NCI-H1694 (cell line): Measurements from ENCODE around the gene ARHGEF9.
"Not testable (repeated sequence)": the region's sequence is repeated elsewhere in the genome, so short reads cannot be mapped to it uniquely, and the experiment has no call there.

Experiments used
- DNase-seq: peaks from one replicate; lab custom pipeline; 2025; lab: John Stamatoyannopoulos, UW

Gene ARHGEF9

DNA sequence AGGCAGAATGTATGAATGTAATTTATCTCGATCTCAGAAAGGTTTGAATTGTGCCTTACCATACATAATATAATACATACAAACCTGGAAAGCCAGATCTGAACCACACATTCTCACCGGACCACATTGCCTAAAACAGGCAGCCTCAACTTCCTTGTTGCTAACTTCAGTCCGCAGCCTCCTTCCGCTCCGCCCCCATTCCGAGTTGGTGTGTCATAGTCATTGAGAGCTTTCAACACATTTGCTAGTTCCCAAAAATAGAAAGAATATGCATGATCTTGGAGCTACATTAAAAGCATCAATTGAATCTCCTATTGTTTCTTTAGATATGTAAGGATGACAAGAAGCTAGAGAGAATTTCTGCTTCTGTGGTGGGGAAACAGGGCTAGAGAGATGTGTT lies 127.2 kb downstream of the ARHGEF9 start:
- no peak for DNase-seq

DNA sequence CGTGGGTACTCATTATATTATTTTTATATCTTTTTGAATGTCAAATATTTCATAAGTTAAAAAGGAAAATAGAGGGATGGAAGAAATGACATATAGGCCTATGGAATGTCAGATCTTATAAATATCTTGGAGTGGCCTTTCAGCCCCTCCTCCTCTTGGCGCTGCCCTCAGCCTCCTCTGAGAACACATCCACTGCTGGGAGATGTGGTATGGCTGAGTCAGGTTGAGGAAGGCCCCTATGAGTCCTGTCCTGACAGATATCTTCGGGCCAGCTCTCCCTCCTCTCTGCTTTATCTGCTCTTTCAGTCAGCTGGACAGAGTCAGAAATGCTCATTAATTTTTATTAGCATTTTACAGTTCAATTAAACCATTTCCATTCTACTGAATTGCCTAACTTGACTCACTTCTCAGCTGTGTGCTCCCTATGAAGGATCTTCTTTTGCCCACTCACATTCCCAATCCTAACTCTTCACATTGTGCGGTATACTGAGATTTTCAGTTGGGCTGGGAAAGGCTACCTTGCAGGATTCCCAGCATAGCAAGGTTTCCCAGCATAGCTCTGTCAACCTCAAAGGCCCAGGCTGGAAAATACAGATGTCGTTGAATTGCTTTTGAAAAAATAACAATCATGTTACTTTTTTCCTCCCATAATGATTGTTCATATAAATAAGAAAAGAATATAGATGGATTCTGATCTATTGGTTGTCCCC lies 128.0 kb downstream of the ARHGEF9 start:
- no peak for DNase-seq

DNA sequence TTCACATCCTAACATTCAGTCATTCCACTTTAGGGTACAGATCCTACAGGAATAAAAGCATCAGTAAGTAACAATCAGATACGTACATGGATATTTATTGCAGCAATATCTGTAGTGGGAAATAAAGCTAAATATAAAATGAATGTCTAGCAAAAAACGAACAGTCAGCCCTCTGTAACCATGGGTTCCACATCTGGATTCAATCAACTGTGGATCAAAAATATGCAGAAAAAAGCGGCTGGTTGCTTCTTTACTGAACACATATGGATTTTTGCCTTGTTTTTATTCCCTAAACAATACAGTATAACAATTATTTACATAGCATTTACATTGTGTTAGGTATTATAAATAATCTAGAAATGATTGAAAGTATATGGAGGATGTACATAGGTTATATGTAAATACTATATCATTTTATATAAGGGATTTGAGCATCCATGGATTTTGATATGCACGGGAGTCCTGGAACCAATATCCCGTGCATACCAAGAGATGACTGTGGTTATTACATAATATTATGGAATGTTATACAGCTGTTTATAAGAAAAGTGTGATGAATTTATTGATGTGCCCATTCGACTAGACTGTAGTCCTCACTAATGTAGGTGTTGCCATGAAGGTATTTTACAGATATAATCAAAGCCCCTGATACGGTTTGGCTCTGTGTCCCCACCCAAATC lies 132.8 kb downstream of the ARHGEF9 start:
- no peak for DNase-seq

DNA sequence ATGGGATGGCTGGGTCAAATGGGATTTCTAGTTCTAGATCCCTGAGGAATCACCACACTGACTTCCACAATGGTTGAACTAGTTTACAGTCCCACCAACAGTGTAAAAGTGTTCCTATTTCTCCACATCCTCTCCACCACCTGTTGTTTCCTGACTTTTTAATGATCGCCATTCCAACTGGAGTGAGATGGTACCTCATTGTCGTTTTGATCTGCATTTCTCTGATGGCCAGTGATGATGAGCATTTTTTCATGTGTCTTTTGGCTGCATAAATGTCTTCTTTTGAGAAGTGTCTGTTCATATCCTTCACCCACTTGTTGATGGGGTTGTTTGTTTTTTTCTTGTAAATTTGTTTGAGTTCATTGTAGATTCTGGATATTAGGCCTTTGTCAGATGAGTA lies 139.3 kb downstream of the ARHGEF9 start:
- DNase-seq: not testable (repeated sequence)

DNA sequence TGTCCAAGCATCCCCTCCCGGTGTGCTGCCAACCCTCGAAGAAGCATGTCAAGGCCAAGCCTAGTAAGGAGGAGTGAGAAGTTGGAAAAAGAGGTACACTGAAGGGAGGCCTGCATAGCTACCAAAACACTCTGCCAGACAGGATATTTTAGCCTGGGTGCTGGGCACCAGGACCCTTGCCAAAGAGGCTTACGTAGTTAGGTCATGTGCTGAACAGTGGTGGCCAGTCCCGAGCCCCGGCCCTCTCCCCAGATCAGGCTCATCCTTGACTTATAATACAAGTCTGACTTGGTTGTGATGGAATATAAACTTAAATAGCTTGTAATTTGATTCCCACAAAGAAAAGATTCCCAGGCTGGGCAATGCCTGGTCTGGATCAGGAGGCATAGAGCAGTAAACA lies 149.3 kb downstream of the ARHGEF9 start:
- no peak for DNase-seq

DNA sequence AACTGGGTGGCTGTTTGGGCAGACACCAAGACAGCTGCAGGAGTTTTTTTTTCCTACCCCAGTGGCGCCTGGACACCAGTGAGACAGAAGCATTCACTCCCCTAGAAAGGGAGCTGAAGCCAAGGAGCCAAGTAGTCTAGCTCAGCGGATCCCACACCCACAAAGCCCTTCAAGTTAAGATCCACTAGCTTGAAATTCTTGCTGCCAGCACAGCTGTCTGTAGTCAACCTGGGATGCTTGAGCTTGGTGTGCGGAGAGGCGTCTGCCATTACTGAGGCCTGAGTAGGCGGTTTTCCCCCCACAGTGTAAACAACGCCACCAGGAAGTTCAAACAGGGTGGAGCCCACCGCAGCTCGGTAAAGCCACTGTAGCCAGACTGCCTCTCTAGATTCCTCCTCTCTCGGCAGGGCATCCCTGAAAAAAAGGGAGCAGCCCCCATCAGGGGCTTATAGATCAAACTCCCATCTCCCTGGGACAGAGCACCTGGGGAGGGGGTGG lies 171.4 kb downstream of the ARHGEF9 start:
- DNase-seq: no peak

DNA sequence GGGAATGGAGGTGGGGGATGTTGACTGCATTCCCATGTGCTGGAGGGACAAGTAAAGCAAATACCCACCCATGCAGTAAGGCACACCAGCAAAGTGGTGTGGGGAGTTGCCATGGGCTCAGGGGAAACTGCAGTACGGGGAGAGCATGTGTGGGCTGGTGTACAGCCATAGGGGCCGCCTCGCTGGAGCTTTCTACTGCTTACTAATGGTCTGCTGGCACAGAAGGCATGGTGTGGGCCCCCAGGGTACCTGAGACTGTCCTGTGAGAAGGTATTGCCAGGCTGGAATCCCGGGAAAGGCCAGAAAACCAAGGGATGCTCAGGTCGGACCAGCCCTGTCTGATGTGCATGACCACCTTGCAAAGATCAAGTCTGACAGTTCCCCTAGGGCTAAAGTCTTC lies 199.1 kb downstream of the ARHGEF9 start:
- DNase-seq: no peak
